Tibial artery (tissue), 4 donors: ENCODE measurements around the gene SPC25.
"Not testable (repeated sequence)": the region's sequence is repeated elsewhere in the genome, so short reads cannot be mapped to it uniquely, and the experiment has no call there.

ENCODE experiments used
- DNase-seq, 2 donors: peaks; one replicate each; pipeline ENCODE4 v3.0.0-alpha.2; 2019
- H3K27ac ChIP-seq, 2 donors: fragments of 200-600 bp; sonication (generic) in 1 of 2; 1 replicate in 1 of 2; 2 replicates in 1 of 2; pipeline ENCODE4 v1.5.1; 2018 to 2019; ENCODE audit warnings: mild to moderate bottlenecking in 1 of 2
- H3K27me3 ChIP-seq, 2 donors: fragments of 200-600 bp; sonication (generic) in 1 of 2; one replicate each; pipeline versions ENCODE4 v1.5.1 to v1.6.0; 2016 to 2019
- H3K36me3 ChIP-seq, 3 donors: fragments of 200-600 bp; sonication (generic) in 2 of 3; one replicate each; pipeline ENCODE4 v1.5.1; 2016 to 2019; ENCODE audit warnings: mild to moderate bottlenecking in 2 of 3
- H3K4me1 ChIP-seq, 4 donors: fragments of 200-600 bp; sonication (generic) in 2 of 4; 1 replicate in 3 of 4; 2 replicates in 1 of 4; pipeline ENCODE4 v1.5.1; 2016 to 2019
- H3K4me3 ChIP-seq, 2 donors: fragments of 200-600 bp; sonication (generic) in 1 of 2; 1 replicate in 1 of 2; 2 replicates in 1 of 2; pipeline ENCODE4 v1.5.1; 2018 to 2019; ENCODE audit warnings: mild to moderate bottlenecking in 2 of 2
- H3K9me3 ChIP-seq, 3 donors: fragments of 200-600 bp; sonication (generic) in 1 of 3; one replicate each; pipeline ENCODE4 v1.5.1; 2016 to 2019
- CTCF ChIP-seq, 2 experiments: fragments of 200-600 bp in 1 of 2; fragments of 450-650 bp in 1 of 2; IDR thresholded peaks; one replicate each; pipeline ENCODE4 v1.5.1; 2017 to 2019; ENCODE audit warnings: antibody characterized with exemption in 2 of 2, mild to moderate bottlenecking in 1 of 2, moderate library complexity in 1 of 2
- intact Hi-C: fragments of 100-400 bp; cut with DNase I; formaldehyde crosslinking; loops from one replicate; pipeline ENCODE4 v1.15.0; 2023; ENCODE audit warnings: low total_unique reads

Gene SPC25

DNA sequence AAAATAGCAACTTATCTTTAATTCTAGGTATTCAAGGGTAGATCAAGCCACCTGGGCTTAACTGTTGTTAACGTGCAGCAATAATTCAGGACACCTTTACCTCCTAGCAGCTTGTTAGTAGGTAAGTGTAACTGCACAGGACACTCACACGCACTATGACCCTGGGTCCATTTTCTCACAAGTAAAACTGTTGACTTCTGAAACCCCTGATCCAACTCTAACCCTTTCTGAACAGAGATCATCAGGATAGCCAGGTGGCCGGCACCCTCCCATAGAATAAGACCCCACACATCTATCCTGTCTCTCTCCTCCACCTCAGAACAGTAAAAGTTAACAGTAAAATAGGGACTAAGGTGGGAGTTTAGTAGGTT lies 610 bp downstream of the SPC25 start:
- Histone ChIP-seq H3K4me3 (peak overlapping the region; percentile 47 to 59), H3K9me3 (no peaks in the 10 kb centered on the region), H3K27me3 (no peaks in the 10 kb centered on the region), H3K36me3 (no peaks in the 10 kb centered on the region), H3K4me1 (peaks cover 0 to 12% (median 6%) of the 10 kb centered on the region in 4 donors), H3K27ac (no peak overlapping the region)
- no peak for DNase-seq
- no peak for TF ChIP-seq CTCF (IDR thresholded peaks at IDR 0.05)
- intact Hi-C loops: no loop called here

- Histone ChIP-seq H3K4me1 (peaks cover 0 to 4% (median under 1%) of the 10 kb centered on the region in 4 donors), H3K4me3 (no peak overlapping the region), H3K27me3 (no peaks in the 10 kb centered on the region), H3K9me3 (no peaks in the 10 kb centered on the region), H3K36me3 (no peaks in the 10 kb centered on the region), H3K27ac (no peak overlapping the region)
- TF ChIP-seq CTCF (IDR thresholded peaks at IDR 0.05): no peak
- intact Hi-C loops: no loop called here
- DNase-seq: no peak
Observed at GRCh38 chr2:168884975-168885374, 5.3 kb downstream of the SPC25 start.

DNA sequence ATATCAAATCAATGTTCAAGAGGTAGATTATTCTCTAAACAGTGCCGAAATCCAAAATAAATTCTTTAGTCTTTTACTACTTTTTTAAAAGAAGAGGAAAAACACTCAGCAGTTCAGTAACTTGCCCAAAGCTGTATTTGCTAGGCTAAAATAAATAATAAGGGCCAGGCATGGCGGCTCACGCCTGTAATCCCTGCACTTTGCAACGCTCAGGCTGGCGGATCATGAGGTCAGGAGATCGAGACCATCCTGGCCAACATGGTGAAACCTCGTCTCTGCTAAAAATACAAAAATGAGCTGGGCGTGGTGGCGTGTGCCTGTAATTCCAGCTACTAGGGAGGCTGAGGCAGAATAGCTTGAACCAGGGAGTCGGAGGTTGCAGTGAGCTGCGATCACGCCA lies 8.1 kb downstream of the SPC25 start:
- intact Hi-C loops, H3K4me1 ChIP-seq, H3K36me3 ChIP-seq, H3K27me3 ChIP-seq, H3K9me3 ChIP-seq, H3K27ac ChIP-seq, H3K4me3 ChIP-seq, DNase-seq: not testable (repeated sequence)

- intact Hi-C loops: no loop called here
- no peak for DNase-seq
- Histone ChIP-seq H3K27ac (no peak overlapping the region), H3K4me3 (no peak overlapping the region), H3K27me3 (no peaks in the 10 kb centered on the region), H3K4me1 (no peaks in the 10 kb centered on the region), H3K9me3 (no peaks in the 10 kb centered on the region), H3K36me3 (no peaks in the 10 kb centered on the region)
- no peak for TF ChIP-seq CTCF (IDR thresholded peaks at IDR 0.05)
Observed at GRCh38 chr2:168874368-168875054, 15.7 kb downstream of the SPC25 start.

GRCh38 chr2:168870824-168871223 lies 19.4 kb downstream of the SPC25 start:
- intact Hi-C loops, H3K9me3 ChIP-seq, H3K27me3 ChIP-seq, H3K4me1 ChIP-seq, DNase-seq, H3K36me3 ChIP-seq, H3K4me3 ChIP-seq, H3K27ac ChIP-seq: not testable (repeated sequence)

GRCh38 chr2:168870369-168870768 lies 19.9 kb downstream of the SPC25 start:
- H3K4me1 ChIP-seq, H3K27ac ChIP-seq, DNase-seq, intact Hi-C loops, H3K27me3 ChIP-seq, H3K36me3 ChIP-seq, H3K4me3 ChIP-seq, H3K9me3 ChIP-seq: not testable (repeated sequence)

DNA sequence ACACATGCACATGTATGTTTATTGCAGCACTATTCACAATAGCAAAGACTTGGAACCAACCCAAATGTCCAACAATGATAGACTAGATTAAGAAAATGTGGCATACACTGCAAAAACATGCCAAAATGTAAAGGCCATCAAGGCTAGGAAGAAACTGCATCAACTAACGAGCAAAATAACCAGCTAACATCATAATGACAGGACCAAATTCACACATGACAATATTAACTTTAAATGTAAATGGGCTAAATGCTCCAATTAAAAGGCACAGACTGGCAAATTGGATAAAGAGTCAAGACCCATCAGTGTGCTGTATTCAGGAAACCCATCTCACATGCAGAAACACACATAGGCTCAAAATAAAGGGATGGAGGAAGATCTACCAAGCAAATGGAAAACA lies 23.1 kb downstream of the SPC25 start:
- H3K27ac ChIP-seq, intact Hi-C loops, DNase-seq, H3K4me1 ChIP-seq, H3K27me3 ChIP-seq, H3K4me3 ChIP-seq: not testable (repeated sequence)
- Histone ChIP-seq H3K36me3 (peaks cover 0 to 21% (median 9%) of the 10 kb centered on the region in 3 donors), H3K9me3 (peaks cover 0 to 14% (median 0%) of the 10 kb centered on the region in 3 donors)

DNA sequence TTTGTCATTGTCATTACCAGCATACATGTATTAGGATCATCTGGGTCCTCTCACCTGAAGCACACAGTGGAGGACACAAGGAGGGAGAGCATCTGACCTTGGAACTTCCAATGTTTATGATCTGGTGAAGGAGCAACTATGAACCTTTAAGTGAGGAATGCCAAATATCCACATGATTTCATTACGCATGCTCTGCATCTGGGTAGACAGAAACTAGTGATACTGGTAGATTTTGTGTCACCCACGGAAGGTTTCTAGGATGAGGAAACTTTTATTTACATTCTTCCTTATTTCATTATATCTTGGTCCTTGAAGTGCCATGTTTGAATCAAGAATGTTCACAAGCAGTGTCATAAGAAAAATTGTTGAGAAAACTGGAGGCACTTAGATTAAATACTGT lies 32.1 kb downstream of the SPC25 start:
- intact Hi-C loops: no loop called here
- DNase-seq: no peak

More for the DNA sequence above, 32.1 kb downstream of the SPC25 start:
- TF ChIP-seq CTCF (IDR thresholded peaks at IDR 0.05): no peak
- no peak overlapping the region for H3K27ac ChIP-seq
- peaks cover 0 to 9% (median 0%) of the 10 kb centered on the region in 3 donors for H3K36me3 ChIP-seq
- H3K27me3 ChIP-seq: no peaks in the 10 kb centered on the region
- peaks cover 0 to 5% (median 0%) of the 10 kb centered on the region in 3 donors for H3K9me3 ChIP-seq
- no peak overlapping the region for H3K4me3 ChIP-seq
- no peaks in the 10 kb centered on the region for H3K4me1 ChIP-seq
